HG03064 (cell line): Measurements from ENCODE around the gene DMXL2.
"Not testable (repeated sequence)": the region's sequence is repeated elsewhere in the genome, so short reads cannot be mapped to it uniquely, and the experiment has no call there.

Experiments used
- ATAC-seq: cut with Tn5 transposase; IDR thresholded peaks from one replicate; pipeline ENCODE4 v1.9.1; 2021; ENCODE audit warnings: low read depth; ENCODE audit not compliant: unreplicated experiment

The DMXL2 gene

DNA sequence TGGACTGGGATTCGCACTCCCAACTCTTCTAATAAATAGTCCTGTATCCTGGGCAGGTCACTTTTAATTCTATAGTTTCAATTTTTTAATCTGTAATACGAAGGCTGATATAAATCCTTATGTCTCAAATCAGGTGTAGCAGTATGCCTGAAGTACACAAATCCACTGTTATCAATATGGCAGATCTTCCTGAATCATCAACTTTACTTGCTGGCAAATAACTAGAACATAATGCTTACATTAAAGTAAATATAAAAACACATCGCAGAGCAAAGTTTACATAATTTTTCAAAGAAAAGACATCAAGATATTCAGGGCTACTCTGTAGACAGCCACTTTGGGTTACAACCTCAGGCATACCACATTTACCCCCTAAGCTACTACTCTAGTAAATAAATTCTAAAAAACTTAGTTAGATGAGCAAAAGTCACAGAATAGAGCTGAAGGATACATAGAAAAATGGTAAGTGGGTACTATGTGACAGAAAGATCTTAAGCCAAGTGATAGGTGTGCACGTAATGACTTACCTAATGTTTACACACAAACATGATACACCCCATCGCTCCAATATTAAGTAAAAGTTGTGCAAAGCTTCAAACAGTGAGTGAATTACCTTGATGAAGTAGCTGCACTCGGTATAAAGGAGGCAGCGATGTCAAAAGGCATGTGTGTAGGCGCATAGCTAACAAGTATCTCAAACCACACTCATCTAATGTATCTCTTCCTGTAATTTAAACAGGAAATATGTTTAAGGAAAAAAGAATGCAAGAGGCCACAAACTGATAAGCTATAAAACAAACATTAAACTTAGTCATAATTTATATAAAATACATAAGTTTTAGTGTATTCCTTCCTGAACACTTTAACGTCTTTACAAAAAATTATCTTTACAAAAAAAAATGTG, 127.9 kb downstream of the DMXL2 start:
- ATAC-seq, result no peak

DNA sequence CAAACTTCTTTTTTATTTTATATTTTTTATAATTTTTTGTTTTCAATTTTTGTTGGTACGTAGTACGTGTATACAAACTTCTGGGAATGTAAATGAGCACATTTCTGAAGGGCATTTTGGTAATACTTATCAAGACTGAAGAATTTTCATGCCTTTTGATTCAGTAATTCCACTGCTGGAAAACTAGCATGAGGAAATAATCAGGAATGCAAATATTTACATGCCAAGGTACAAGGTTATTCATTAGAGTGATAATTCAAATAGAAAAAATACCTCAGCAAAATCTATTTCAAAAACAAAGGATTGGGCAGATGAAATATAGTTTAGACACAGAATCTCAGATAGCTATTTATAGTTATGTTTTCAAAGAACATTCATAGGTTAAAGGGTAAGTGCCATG, 128.7 kb downstream of the DMXL2 start:
- ATAC-seq, result no peak

- no peak for ATAC-seq
Observed at GRCh38 chr15:51492528-51492927, 130.0 kb downstream of the DMXL2 start.

- no peak for ATAC-seq
Observed at GRCh38 chr15:51491941-51492340, 130.6 kb downstream of the DMXL2 start.

DNA sequence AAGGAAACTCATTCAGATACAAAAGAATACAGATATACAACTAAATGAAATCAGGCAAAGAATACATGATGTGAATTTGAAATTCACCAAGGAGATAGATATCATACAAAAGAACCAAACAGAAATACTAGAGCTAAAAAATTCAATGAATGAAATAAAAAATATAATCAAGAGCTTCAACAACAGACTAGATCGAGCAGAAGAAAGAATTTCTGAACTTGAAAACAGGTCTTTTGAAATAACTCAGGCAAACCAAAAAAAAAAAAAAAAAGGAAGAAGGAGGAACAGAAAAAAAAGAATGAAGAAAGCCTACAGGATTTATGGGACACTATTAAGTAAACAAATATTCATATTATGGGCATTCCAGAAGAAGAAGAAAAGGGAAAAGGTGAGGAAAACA, 137.8 kb downstream of the DMXL2 start:
- no peak for ATAC-seq

DNA sequence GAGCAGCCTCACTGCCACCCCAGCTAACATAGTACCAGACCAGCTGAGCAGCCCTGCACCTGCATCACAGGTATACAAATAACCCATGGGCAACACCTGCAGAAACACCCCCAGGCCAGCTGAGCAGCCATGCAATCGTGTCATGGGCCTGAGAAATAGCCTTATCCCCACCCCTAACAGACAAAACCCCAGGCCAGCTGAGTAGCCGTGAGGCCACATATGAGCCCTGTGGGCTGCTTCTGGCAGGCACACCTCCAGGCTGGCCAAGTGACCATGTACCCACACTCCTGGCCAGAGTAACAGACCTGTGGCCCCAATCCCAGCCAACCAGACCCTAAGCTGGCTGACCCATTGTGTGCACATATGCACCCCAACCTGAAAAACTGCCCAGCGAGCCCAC, 138.6 kb downstream of the DMXL2 start:
- ATAC-seq, result no peak

DNA sequence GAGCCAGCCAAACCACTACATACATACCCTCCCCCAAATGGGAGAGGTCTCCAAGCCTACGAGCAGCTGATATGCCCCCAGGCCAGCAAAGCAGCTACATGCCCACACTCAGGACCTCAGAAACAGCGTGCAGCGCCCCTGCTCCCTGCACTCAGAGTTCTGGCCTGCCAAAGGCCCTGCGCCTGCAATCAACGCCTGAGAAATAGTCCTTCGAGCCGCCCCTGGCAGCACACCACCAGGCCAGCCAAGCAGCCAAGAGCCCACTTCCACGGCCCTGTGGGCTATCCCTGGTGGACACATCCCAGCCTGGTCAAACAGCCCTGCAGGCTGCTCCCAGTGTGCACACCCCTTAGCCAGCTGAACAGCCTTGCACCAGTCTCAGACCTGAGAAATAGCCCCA, 139.1 kb downstream of the DMXL2 start:
- no peak for ATAC-seq

DNA sequence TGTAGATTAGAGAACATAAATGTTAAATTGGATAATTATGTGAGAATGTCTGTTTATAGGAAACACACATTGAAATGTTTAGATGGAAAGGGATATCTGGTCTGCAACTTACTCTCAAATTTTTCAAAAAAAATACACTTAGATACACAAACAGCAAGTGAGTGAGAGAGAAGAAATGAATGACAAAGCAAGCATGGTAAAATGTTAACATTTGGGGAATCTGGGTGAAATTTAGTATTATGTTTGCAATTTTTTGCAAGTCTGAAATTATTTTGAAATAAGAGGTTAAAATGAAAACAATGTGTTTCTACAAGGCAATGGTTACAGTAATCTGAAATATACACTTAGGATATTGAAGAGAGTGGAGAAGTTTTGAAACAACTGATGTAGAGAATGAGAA, 146.8 kb downstream of the DMXL2 start:
- ATAC-seq, result no peak

- ATAC-seq, result no peak
Observed at GRCh38 chr15:51470512-51470911, 152.1 kb downstream of the DMXL2 start.

- no peak for ATAC-seq
Observed at GRCh38 chr15:51460796-51461195, 161.8 kb downstream of the DMXL2 start.

- ATAC-seq, result no peak
Observed at GRCh38 chr15:51450001-51450400, 172.6 kb downstream of the DMXL2 start.

DNA sequence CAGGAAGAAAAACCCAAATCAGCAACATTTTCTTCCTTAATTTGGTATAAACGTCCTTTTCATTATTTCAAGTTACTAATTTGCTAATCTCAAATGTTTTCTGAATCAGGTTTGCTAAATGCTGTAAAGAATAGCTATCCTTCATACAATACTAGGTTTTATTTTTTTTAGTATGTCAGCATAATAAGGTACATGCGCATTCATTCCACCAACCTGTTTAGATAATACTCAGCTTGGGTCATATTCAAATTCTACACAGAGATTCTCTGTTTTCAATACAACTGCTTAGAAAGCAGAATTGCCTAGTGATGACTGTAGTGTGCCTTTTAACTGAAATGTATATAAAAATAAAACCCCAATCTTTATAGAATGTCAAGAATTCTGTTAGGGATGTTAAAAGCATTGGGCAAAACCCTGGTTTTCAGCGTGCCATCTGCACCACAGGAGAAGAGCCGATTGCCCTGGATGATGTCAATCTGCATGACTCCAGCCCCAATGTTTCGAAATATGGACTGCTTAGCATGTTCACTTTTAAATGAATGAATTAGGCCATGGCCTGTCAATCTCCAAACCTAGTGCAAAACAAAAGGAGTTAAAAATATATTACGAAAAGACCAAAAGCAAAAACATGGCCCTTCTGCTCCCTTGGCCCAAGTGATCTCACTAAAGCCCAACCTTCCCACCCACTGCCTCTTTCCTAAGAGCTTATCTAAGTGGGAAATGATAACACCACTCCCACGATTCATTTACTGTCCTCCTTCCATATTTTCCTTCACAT, 173.8 kb downstream of the DMXL2 start:
- ATAC-seq, result no peak

DNA sequence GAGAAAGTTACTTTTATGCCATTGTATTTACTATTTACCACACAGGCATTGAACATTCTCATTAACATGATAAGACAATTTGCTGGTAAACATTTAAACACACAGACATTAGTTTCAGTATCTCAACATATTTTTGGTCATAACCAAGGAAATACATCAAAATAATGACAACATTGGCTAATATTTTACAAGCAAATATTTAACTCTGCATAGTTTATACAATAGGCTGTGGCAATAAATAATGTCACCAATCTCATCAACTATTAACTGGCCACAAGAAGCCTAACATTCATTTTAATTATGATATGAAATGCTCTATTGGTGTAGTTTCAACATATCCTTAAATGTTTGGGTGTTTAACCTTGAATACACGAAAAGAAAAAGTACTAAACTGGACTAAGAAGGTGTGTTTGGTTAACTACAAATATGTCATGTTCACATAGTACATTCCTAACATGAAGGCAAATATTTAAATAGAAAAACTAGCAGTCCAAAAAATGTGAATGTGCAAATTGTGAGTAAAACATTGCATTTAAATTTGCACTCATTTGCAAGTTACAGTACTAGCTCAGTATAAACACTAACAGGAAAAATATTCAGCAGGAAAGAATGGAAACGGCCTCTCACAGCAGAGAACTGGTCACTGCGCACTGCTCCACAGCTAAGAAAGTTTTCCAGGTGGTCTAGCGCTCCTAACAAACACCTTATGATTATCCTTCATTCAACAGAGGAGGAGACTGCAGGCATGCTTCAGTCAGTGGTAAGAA, 174.5 kb downstream of the DMXL2 start:
- ATAC-seq, result no peak

GRCh38 chr15:51446029-51446744, 176.4 kb downstream of the DMXL2 start:
- ATAC-seq, result not testable (repeated sequence)

GRCh38 chr15:51444807-51445206, 177.8 kb downstream of the DMXL2 start:
- no peak for ATAC-seq

DNA sequence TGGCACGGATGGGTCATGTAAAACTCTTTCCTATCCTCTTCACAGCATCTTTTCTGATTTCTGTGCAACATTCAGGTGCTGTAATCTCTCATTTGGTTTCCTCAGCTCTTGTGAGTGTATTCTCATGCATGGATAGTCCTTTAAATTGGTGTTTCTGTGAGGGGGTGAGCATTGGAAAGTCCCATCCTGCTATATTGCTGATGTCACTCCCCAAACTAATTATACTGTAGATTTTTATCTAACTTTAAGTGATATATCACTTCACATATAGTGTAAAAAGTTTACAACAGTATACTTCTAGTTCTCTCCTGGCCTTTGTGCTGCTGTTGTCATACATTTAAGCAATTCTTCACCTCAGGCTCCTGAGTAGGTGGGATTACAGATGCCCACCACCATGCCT, 178.5 kb downstream of the DMXL2 start:
- no peak for ATAC-seq

GRCh38 chr15:51443282-51443914, 179.2 kb downstream of the DMXL2 start:
- no peak for ATAC-seq

GRCh38 chr15:51438526-51438925, 184.0 kb downstream of the DMXL2 start:
- ATAC-seq, result no peak

GRCh38 chr15:51425517-51426040, 197.0 kb downstream of the DMXL2 start:
- no peak for ATAC-seq

DNA sequence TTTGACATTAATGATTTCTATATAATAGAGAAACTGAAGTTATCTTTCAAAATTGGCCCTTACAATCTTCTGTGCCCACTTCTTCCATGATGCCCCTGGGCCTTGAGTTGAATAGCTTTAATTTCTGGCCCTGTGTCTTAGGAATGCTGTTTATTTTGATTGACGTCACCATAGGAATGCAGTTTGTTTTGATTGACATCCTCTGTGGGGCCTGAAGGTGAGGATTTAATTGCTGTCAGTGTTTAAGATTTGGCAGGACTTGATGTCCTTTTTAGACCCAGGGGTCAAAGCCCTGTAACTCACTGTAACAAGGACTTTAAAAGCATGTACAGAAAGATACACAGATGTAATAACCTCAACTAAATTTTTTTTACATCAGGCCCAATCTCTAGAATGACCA, 197.8 kb downstream of the DMXL2 start:
- ATAC-seq, result no peak
